ENCODE results near the gene TBX10.

DNA sequence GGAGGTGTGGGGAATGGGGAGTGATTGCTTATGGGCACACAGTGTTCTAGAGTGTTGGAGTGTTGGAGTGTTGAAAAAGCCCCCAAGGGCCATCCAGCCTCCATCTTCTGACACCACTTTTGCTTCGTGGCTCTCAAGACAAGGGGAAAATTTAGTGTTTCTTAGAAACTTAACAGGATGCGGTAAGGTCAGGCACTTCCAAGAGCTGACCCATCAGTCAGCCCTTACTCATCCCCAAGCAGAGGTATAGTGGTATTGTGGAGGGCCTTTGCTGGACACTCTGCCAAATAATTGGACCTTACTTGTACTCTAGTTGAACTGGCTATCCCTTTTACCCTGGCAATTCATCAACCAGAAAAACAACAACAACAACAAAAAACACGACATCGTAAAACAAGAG, 49.6 kb upstream of the TBX10 start:
- TF ChIP-seq POLR2AphosphoS5 (IDR thresholded peaks at IDR 0.05; ENCODE audit: low read depth, low read length) (no peak), POLR2A (IDR thresholded peaks at IDR 0.05; ENCODE audit: low read depth, low read length) (no peak), POU2F2 (IDR thresholded peaks at IDR 0.05; ENCODE audit: low read depth, low read length) (no peak), SPI1 (IDR thresholded peaks at IDR 0.05; ENCODE audit: low read depth, low read length) (no peak), TAF1 (IDR thresholded peaks at IDR 0.05; ENCODE audit: low read depth, low read length) (no peak), PAX5 (IDR thresholded peaks at IDR 0.05; ENCODE audit: insufficient read depth, low read length, severe bottlenecking) (no peak)

Measured in GM12891 (cell line).